HG03095 (cell line): Measurements from ENCODE around the gene MGMT.

ENCODE experiments used
- ATAC-seq: cut with Tn5 transposase; IDR thresholded peaks from one replicate; pipeline ENCODE4 v1.9.1; 2021; ENCODE audit warnings: moderate library complexity; ENCODE audit not compliant: unreplicated experiment

The MGMT gene

GRCh38 chr10:129615381-129615780, 148.3 kb downstream of the MGMT start:
- no peak for ATAC-seq

GRCh38 chr10:129615921-129616525, 149.0 kb downstream of the MGMT start:
- no peak for ATAC-seq

- ATAC-seq = no peak
These were observed 150.7 kb downstream of the MGMT start for GRCh38 chr10:129617768-129618167.

- no peak for ATAC-seq
These were observed 154.0 kb downstream of the MGMT start for GRCh38 chr10:129621062-129621461.

GRCh38 chr10:129621693-129622092, 154.7 kb downstream of the MGMT start:
- ATAC-seq = no peak

GRCh38 chr10:129622291-129622690, 155.2 kb downstream of the MGMT start:
- ATAC-seq = no peak

GRCh38 chr10:129622736-129623135, 155.7 kb downstream of the MGMT start:
- ATAC-seq = no peak

GRCh38 chr10:129624526-129624925, 157.5 kb downstream of the MGMT start:
- ATAC-seq = no peak

GRCh38 chr10:129626309-129626708, 159.3 kb downstream of the MGMT start:
- no peak for ATAC-seq

- ATAC-seq = no peak
These were observed 159.9 kb downstream of the MGMT start for GRCh38 chr10:129626796-129627435.

- no peak for ATAC-seq
These were observed 160.4 kb downstream of the MGMT start for GRCh38 chr10:129627442-129627841.

GRCh38 chr10:129628823-129629222, 161.8 kb downstream of the MGMT start:
- ATAC-seq = no peak

GRCh38 chr10:129629911-129630310, 162.9 kb downstream of the MGMT start:
- ATAC-seq = no peak

- ATAC-seq = no peak
These were observed 164.0 kb downstream of the MGMT start for GRCh38 chr10:129631006-129631405.

GRCh38 chr10:129631870-129632623, 165.0 kb downstream of the MGMT start:
- no peak for ATAC-seq

- ATAC-seq = no peak
These were observed 170.0 kb downstream of the MGMT start for GRCh38 chr10:129637010-129637409.

GRCh38 chr10:129637846-129638245, 170.8 kb downstream of the MGMT start:
- ATAC-seq = no peak

GRCh38 chr10:129641351-129641750, 174.3 kb downstream of the MGMT start:
- ATAC-seq = no peak

- no peak for ATAC-seq
These were observed 174.9 kb downstream of the MGMT start for GRCh38 chr10:129641982-129642381.

GRCh38 chr10:129642427-129642826, 175.4 kb downstream of the MGMT start:
- no peak for ATAC-seq

- no peak for ATAC-seq
These were observed 176.2 kb downstream of the MGMT start for GRCh38 chr10:129643266-129643665.

- no peak for ATAC-seq
These were observed 178.4 kb downstream of the MGMT start for GRCh38 chr10:129645487-129645886.
